SK-N-SH (cell line): Measurements from ENCODE around the gene FMN2. TPM values are rescaled to one million over a fixed set of nuclear protein-coding genes. Genes with fewer than 3 reads are reported as not detected.

Source experiments
- CTCF ChIA-PET: fragments of 300-600, 350-600 bp; formaldehyde crosslinking; extraction: SDS; loops from one replicate; lab custom pipeline; 2021; lab: Yijun Ruan, JAX
- POLR2A ChIA-PET: fragments of 350-600 bp; sonication (Branson Sonifier 250); formaldehyde crosslinking; extraction: SDS; loops from one replicate; lab custom pipeline; 2020; ENCODE audit warnings: antibody characterized with exemption, inconsistent platforms; lab: Yijun Ruan, JAX
- DNase-seq: peaks from one replicate; pipeline ENCODE4 v3.0.0; 2012
- H2AFZ ChIP-seq: fragments of 200-600 bp; sonication (generic); 2 replicates; pipeline ENCODE4 v1.8.1; 2016; ENCODE audit warnings: antibody characterized with exemption, mild to moderate bottlenecking, low read depth
- H3F3A ChIP-seq: fragments of 200-600 bp; sonication (generic); replicated peaks from 2 replicates; pipeline ENCODE3; 2016; ENCODE audit warnings: antibody characterized with exemption, mild to moderate bottlenecking; ENCODE audit not compliant: insufficient read depth
- H3K27ac ChIP-seq, 2 experiments: fragments of 200-500 bp in 1 of 2; fragments of 200-600 bp in 1 of 2; sonication (Bioruptor generic) in 1 of 2; sonication (generic), shearing (Covaris generic) in 1 of 2; 2 replicates each; pipeline versions ENCODE4 v1.5.1 to v1.6.1; 2014 to 2016; ENCODE audit warnings: low read depth in 2 of 2, inconsistent platforms in 1 of 2, low read length in 1 of 2, mild to moderate bottlenecking in 1 of 2, mixed read lengths in 1 of 2
- H3K27me3 ChIP-seq: fragments of 200-600 bp; sonication (generic), shearing (Covaris generic); 2 replicates; pipeline ENCODE4 v1.6.1; 2016; ENCODE audit warnings: mixed run types; ENCODE audit not compliant: insufficient read depth
- H3K36me3 ChIP-seq, 2 experiments: fragments of 200-500 bp in 1 of 2; fragments of 200-600 bp in 1 of 2; sonication (Bioruptor generic) in 1 of 2; sonication (generic) in 1 of 2; replicated peaks in 1 of 2; 2 replicates each; pipeline versions ENCODE3 to v1.5.1; 2014 to 2016; ENCODE audit warnings: low read length in 1 of 2, mild to moderate bottlenecking in 1 of 2; ENCODE audit not compliant: insufficient read depth in 2 of 2, control insufficient read depth in 1 of 2
- H3K4me1 ChIP-seq, 2 experiments: fragments of 200-500 bp in 1 of 2; fragments of 200-600 bp in 1 of 2; sonication (Bioruptor generic) in 1 of 2; sonication (generic), shearing (Covaris generic) in 1 of 2; 2 replicates each; pipeline versions ENCODE4 v1.5.1 to v1.6.1; 2014 to 2016; ENCODE audit warnings: low read depth in 1 of 2, low read length in 1 of 2, mixed run types in 1 of 2; ENCODE audit not compliant: insufficient read depth in 2 of 2, control insufficient read depth in 1 of 2
- H3K4me2 ChIP-seq: fragments of 200-600 bp; sonication (generic), shearing (Covaris generic); 2 replicates; pipeline ENCODE4 v1.6.1; 2017; ENCODE audit warnings: mixed run types
- H3K4me3 ChIP-seq, 2 experiments: fragments of 200-500 bp in 1 of 2; fragments of 200-600 bp in 1 of 2; sonication (Bioruptor generic) in 1 of 2; sonication (generic), shearing (Covaris generic) in 1 of 2; 2 replicates each; pipeline versions ENCODE4 v1.5.1 to v1.8.1; 2014 to 2016; ENCODE audit warnings: low read depth in 2 of 2, inconsistent platforms in 1 of 2, low read length in 1 of 2, mild to moderate bottlenecking in 1 of 2, mixed read lengths in 1 of 2, moderate library complexity in 1 of 2
- H3K79me2 ChIP-seq: fragments of 200-600 bp; sonication (generic); 2 replicates; pipeline ENCODE4 v1.8.1; 2017; ENCODE audit warnings: mild to moderate bottlenecking; ENCODE audit not compliant: insufficient read depth
- H3K9ac ChIP-seq: fragments of 200-600 bp; sonication (generic); 2 replicates; pipeline ENCODE4 v1.6.1; 2017; ENCODE audit warnings: mixed run types
- H3K9me2 ChIP-seq: fragments of 200-600 bp; sonication (generic); 2 replicates; pipeline ENCODE4 v1.6.1; 2017; ENCODE audit warnings: mixed run types
- H3K9me3 ChIP-seq: fragments of 200-600 bp; sonication (generic); 2 replicates; pipeline ENCODE4 v1.6.1; 2017; ENCODE audit warnings: mixed run types, mild to moderate bottlenecking, moderate library complexity
- H4K20me1 ChIP-seq: fragments of 200-600 bp; sonication (generic); 2 replicates; pipeline ENCODE4 v1.6.1; 2017; ENCODE audit warnings: mild to moderate bottlenecking, mixed run types; ENCODE audit not compliant: insufficient read depth
- CHD2 ChIP-seq: fragments of 150-350 bp; IDR thresholded peaks from 2 replicates; pipeline ENCODE4 v1.6.1; 2018; ENCODE audit warnings: low read length; ENCODE audit not compliant: partially characterized antibody
- CTCF ChIP-seq: fragments of 200-600 bp; sonication (generic); IDR thresholded peaks from 2 replicates; pipeline ENCODE4 v1.6.1; 2017; ENCODE audit warnings: antibody characterized with exemption, mild to moderate bottlenecking, moderate library complexity
- FOXJ3 ChIP-seq: sonication (generic); formaldehyde crosslinking; IDR thresholded peaks from 2 replicates; pipeline ENCODE4 v1.5.1; 2020; ENCODE audit warnings: mild to moderate bottlenecking, missing genetic modification reagents
- FOXM1 ChIP-seq: IDR thresholded peaks from 2 replicates; pipeline ENCODE4 v1.4.0; 2012; ENCODE audit warnings: low read depth, mild to moderate bottlenecking
- GATA2 ChIP-seq: sonication (generic); formaldehyde crosslinking; IDR thresholded peaks from 2 replicates; pipeline ENCODE4 v1.5.0; 2020; ENCODE audit warnings: mild to moderate bottlenecking, missing genetic modification reagents
- JUND ChIP-seq: IDR thresholded peaks from 2 replicates; pipeline ENCODE4 v1.4.0; 2012
- MAX ChIP-seq: IDR thresholded peaks from 2 replicates; pipeline ENCODE4 v1.4.0; 2012; ENCODE audit warnings: low read depth
- MEF2A ChIP-seq: IDR thresholded peaks from 2 replicates; pipeline ENCODE4 v1.4.0; 2012; ENCODE audit warnings: low read depth, borderline replicate concordance
- MXI1 ChIP-seq: IDR thresholded peaks from 2 replicates; pipeline ENCODE4 v1.6.1; 2012; ENCODE audit warnings: mild to moderate bottlenecking, low read depth, low read length, improper control_type of control experiment
- POLR2AphosphoS5 ChIP-seq: IDR thresholded peaks from 2 replicates; pipeline ENCODE4 v1.6.1; 2012; ENCODE audit warnings: low read depth, low read length
- RCOR1 ChIP-seq: fragments of 150-350 bp; IDR thresholded peaks from 2 replicates; pipeline ENCODE4 v1.6.1; 2017; ENCODE audit warnings: antibody characterized with exemption, low read length
- REST ChIP-seq: IDR thresholded peaks from 2 replicates; pipeline ENCODE4 v1.6.1; 2012; ENCODE audit warnings: mild to moderate bottlenecking, low read depth, low read length, moderate library complexity
- TCF12 ChIP-seq: IDR thresholded peaks from 2 replicates; pipeline ENCODE4 v1.4.0; 2012
- ZBTB33 ChIP-seq: IDR thresholded peaks from 2 replicates; pipeline ENCODE4 v1.4.0; 2012; ENCODE audit warnings: low read depth, borderline replicate concordance
- WGBS: methylation state at CpG from one replicate; pipeline ENCODE4 v1.1.6; 2017; ENCODE audit warnings: low lambda C conversion rate; 5-methylcytosine and 5-hydroxymethylcytosine counted together
- polyA plus RNA-seq, 3 experiments: library from polyadenylated mRNA; depleted of rRNA; stranded (reverse); fragments of >200 nt; gene quantifications; 2 replicates each; pipeline ENCODE4 v1.2.3, GENCODE V29; 2012

Gene FMN2
- polyA plus RNA-seq, 1 of the 3 experiments (the other 2 are of a cell fraction), result 7.2 TPM

GRCh38 chr1:240341365-240342250, 249.9 kb downstream of the FMN2 start:
- Histone ChIP-seq H2AFZ (no peak overlapping the region), H3K4me3 (no peak overlapping the region), H3K79me2 (peaks cover 33% of the 10 kb centered on the region), H3K27me3 (no peaks in the 10 kb centered on the region), H3K27ac (peak overlapping the region; percentile 22 to 80; a peak in 3 of 4 replicates), H3K9ac (no peak overlapping the region), H3K4me2 (0 out of 2 replicates have a peak overlapping the region, but pooled peaks have one; percentile 10), H3K9me3 (no peaks in the 10 kb centered on the region), H4K20me1 (no peaks in the 10 kb centered on the region), H3K9me2 (no peaks in the 10 kb centered on the region), H3K4me1 (peaks cover 15 to 33% of the 10 kb centered on the region in 2 experiments), H3K36me3 (peaks cover 28% of the 10 kb centered on the region in 2 experiments), H3F3A (peaks cover 46% of the 10 kb centered on the region)
- CTCF ChIA-PET, result interaction anchor here (0.6 to 1.3 kb wide), 4 partner anchors 55 to 376 kb away, joined by 3 read pairs; no protein-coding TSS in a partner anchor
- WGBS, result 68% methylated on average over 6 of the region's 6 CpGs
- DNase-seq, result no peak
- POLR2A ChIA-PET, result no interaction called here
- TF ChIP-seq MXI1 (no peak), FOXM1 (no peak), MEF2A (no peak), TCF12 (no peak), CHD2 (no peak), RCOR1 (no peak), POLR2AphosphoS5 (no peak), JUND (no peak), MAX (no peak), FOXJ3 (CRISPR knock-in tag) (no peak), REST (no peak), ZBTB33 (no peak), CTCF (no peak), GATA2 (CRISPR knock-in tag) (no peak)
- TF ChIP-seq, all 33 proteins: peak for 0
